Uterus (tissue), 4 donors: ENCODE measurements around the gene RORC. TPM values are rescaled to one million over a fixed set of nuclear protein-coding genes. Genes with fewer than 3 reads are reported as not detected.

Source experiments
- DNase-seq, 2 donors: peaks; one replicate each; pipeline ENCODE4 v3.0.0-alpha.2; 2019 to 2020
- H3K27ac ChIP-seq, 2 donors: fragments of 200-600 bp; sonication (generic); 1 replicate in 1 of 2; 2 replicates in 1 of 2; pipeline ENCODE4 v1.5.1; 2016 to 2018
- H3K27me3 ChIP-seq, 2 donors: fragments of 200-600 bp; sonication (generic); one replicate each; pipeline ENCODE4 v1.5.1; 2018 to 2019; ENCODE audit warnings: control low read depth in 1 of 2
- H3K36me3 ChIP-seq, 2 donors: fragments of 200-600 bp; sonication (generic); one replicate each; pipeline ENCODE4 v1.5.1; 2019; ENCODE audit warnings: control low read depth in 1 of 2
- H3K4me1 ChIP-seq, 2 donors: fragments of 200-600 bp; sonication (generic); one replicate each; pipeline ENCODE4 v1.5.1; 2018 to 2019; ENCODE audit warnings: control low read depth in 1 of 2
- H3K4me3 ChIP-seq, 2 donors: fragments of 200-600 bp; sonication (generic); 1 replicate in 1 of 2; 2 replicates in 1 of 2; pipeline ENCODE4 v1.5.1; 2018 to 2019; ENCODE audit warnings: mild to moderate bottlenecking in 1 of 2
- H3K9me3 ChIP-seq, 2 donors: fragments of 200-600 bp; sonication (generic); one replicate each; pipeline ENCODE4 v1.5.1; 2019; ENCODE audit warnings: control low read depth in 1 of 2
- POLR2A ChIP-seq, 2 donors: fragments of 450-650 bp; IDR thresholded peaks; one replicate each; pipeline ENCODE4 v1.6.1; 2016; ENCODE audit warnings: antibody characterized with exemption in 2 of 2, mild to moderate bottlenecking in 1 of 2, moderate library complexity in 1 of 2
- intact Hi-C: fragments of 100-400 bp; cut with DNase I; formaldehyde crosslinking; loops from one replicate; pipeline ENCODE4 v1.15.1; 2023; ENCODE audit warnings: low total_unique reads
- total RNA-seq, 4 donors: library from RNA; depleted of rRNA in 3 of 4; stranded (reverse); fragments of >200 nt in 3 of 4; gene quantifications; one replicate each; pipeline versions ENCODE4 v1.1.0 to v1.2.4, GENCODE V29; 2014 to 2023
- TF ChIP-seq, protein P1 (sequence below), 4 experiments: fragments of 200-600 bp in 2 of 4; fragments of 450-650 bp in 2 of 4; sonication (generic) in 2 of 4; IDR thresholded peaks; one replicate each; pipeline ENCODE4 v1.5.1; 2016 to 2019; ENCODE audit warnings: antibody characterized with exemption in 4 of 4, mild to moderate bottlenecking in 2 of 4, moderate library complexity in 1 of 4
- donor health status: DM: yes; HTN: yes; CAD: no.

RORC gene
- total RNA-seq, 4 donors from 2014 or later: 0.51 to 4.8 (median 2.1) TPM

GRCh38 chr1:151813271-151813977, 18.2 kb downstream of the RORC start:
- Histone ChIP-seq H3K4me1 (no peaks in the 10 kb centered on the region), H3K27ac (no peak overlapping the region), H3K36me3 (no peaks in the 10 kb centered on the region), H3K27me3 (no peaks in the 10 kb centered on the region), H3K4me3 (no peak overlapping the region), H3K9me3 (no peaks in the 10 kb centered on the region)
- TF ChIP-seq, protein P1, sequence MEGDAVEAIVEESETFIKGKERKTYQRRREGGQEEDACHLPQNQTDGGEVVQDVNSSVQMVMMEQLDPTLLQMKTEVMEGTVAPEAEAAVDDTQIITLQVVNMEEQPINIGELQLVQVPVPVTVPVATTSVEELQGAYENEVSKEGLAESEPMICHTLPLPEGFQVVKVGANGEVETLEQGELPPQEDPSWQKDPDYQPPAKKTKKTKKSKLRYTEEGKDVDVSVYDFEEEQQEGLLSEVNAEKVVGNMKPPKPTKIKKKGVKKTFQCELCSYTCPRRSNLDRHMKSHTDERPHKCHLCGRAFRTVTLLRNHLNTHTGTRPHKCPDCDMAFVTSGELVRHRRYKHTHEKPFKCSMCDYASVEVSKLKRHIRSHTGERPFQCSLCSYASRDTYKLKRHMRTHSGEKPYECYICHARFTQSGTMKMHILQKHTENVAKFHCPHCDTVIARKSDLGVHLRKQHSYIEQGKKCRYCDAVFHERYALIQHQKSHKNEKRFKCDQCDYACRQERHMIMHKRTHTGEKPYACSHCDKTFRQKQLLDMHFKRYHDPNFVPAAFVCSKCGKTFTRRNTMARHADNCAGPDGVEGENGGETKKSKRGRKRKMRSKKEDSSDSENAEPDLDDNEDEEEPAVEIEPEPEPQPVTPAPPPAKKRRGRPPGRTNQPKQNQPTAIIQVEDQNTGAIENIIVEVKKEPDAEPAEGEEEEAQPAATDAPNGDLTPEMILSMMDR (IDR thresholded peaks at IDR 0.05): no peak
- TF ChIP-seq POLR2A (IDR thresholded peaks at IDR 0.05): no peak
- no peak for DNase-seq
- intact Hi-C loops: no loop called here

- intact Hi-C loops: no loop called here
- no peak for DNase-seq
- Histone ChIP-seq H3K36me3 (no peaks in the 10 kb centered on the region), H3K9me3 (no peaks in the 10 kb centered on the region), H3K4me3 (no peak overlapping the region), H3K27ac (no peak overlapping the region), H3K27me3 (no peaks in the 10 kb centered on the region), H3K4me1 (no peaks in the 10 kb centered on the region)
- TF ChIP-seq, protein P1 (IDR thresholded peaks at IDR 0.05): no peak
- TF ChIP-seq POLR2A (IDR thresholded peaks at IDR 0.05): no peak
These were observed 20.4 kb downstream of the RORC start for GRCh38 chr1:151811181-151811580.

DNA sequence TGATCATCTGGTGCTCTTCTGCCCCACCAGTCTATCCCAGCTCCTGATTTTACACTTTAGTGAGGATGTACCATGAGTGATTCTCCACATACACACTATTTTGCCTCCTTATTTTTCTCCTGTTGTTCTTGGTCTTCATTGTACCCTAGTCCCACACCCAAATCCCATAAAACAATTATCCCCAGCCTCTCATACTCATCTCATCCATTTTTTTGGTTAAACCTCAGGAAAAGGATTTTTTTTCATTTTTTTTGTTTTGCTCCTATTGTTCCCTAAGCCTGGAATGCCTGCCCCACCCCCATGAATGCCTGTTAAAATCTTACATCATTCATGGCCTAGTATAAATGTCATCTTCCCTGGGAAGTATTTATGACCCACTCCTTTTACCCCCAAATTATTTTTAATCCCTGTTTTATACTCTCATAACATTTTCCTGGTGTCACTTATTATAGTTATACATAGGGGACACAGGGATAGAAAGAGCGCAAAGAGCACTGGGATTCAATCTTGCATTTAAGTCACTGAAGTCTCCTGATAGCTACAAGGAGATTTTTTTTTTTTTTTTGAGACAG, 21.5 kb downstream of the RORC start:
- Histone ChIP-seq H3K27ac (no peak overlapping the region), H3K9me3 (no peaks in the 10 kb centered on the region), H3K4me3 (no peak overlapping the region), H3K4me1 (no peaks in the 10 kb centered on the region), H3K36me3 (no peaks in the 10 kb centered on the region), H3K27me3 (no peaks in the 10 kb centered on the region)
- no peak for DNase-seq
- intact Hi-C loops: no loop called here
- TF ChIP-seq, protein P1 (IDR thresholded peaks at IDR 0.05): no peak
- no peak for TF ChIP-seq POLR2A (IDR thresholded peaks at IDR 0.05)

GRCh38 chr1:151809290-151809984, 22.2 kb downstream of the RORC start:
- Histone ChIP-seq H3K36me3 (no peaks in the 10 kb centered on the region), H3K4me3 (no peak overlapping the region), H3K9me3 (no peaks in the 10 kb centered on the region), H3K27ac (no peak overlapping the region), H3K27me3 (no peaks in the 10 kb centered on the region), H3K4me1 (no peaks in the 10 kb centered on the region)
- TF ChIP-seq, protein P1 (IDR thresholded peaks at IDR 0.05): no peak
- TF ChIP-seq POLR2A (IDR thresholded peaks at IDR 0.05): no peak
- no peak for DNase-seq
- intact Hi-C loops: no loop called here

- Histone ChIP-seq H3K36me3 (no peaks in the 10 kb centered on the region), H3K27ac (no peak overlapping the region), H3K4me3 (no peak overlapping the region), H3K27me3 (no peaks in the 10 kb centered on the region), H3K9me3 (no peaks in the 10 kb centered on the region), H3K4me1 (no peaks in the 10 kb centered on the region)
- no peak for DNase-seq
- intact Hi-C loops: no loop called here
- no peak for TF ChIP-seq POLR2A (IDR thresholded peaks at IDR 0.05)
- TF ChIP-seq, protein P1 (IDR thresholded peaks at IDR 0.05): no peak
These were observed 23.8 kb downstream of the RORC start for GRCh38 chr1:151807766-151808165.
